Uterus (tissue), 4 donors: ENCODE data around the gene DTD2. TPM values are rescaled to one million over a fixed set of nuclear protein-coding genes. Genes with fewer than 3 reads are reported as not detected.
"Not testable (repeated sequence)": the region's sequence is repeated elsewhere in the genome, so short reads cannot be mapped to it uniquely, and the experiment has no call there.

Experiments used
- DNase-seq, 2 donors: peaks; one replicate each; pipeline ENCODE4 v3.0.0-alpha.2; 2019 to 2020
- H3K27ac ChIP-seq, 2 donors: fragments of 200-600 bp; sonication (generic); 1 replicate in 1 of 2; 2 replicates in 1 of 2; pipeline ENCODE4 v1.5.1; 2016 to 2018
- H3K27me3 ChIP-seq, 2 donors: fragments of 200-600 bp; sonication (generic); one replicate each; pipeline ENCODE4 v1.5.1; 2018 to 2019; ENCODE audit warnings: control low read depth in 1 of 2
- H3K36me3 ChIP-seq, 2 donors: fragments of 200-600 bp; sonication (generic); one replicate each; pipeline ENCODE4 v1.5.1; 2019; ENCODE audit warnings: control low read depth in 1 of 2
- H3K4me1 ChIP-seq, 2 donors: fragments of 200-600 bp; sonication (generic); one replicate each; pipeline ENCODE4 v1.5.1; 2018 to 2019; ENCODE audit warnings: control low read depth in 1 of 2
- H3K4me3 ChIP-seq, 2 donors: fragments of 200-600 bp; sonication (generic); 1 replicate in 1 of 2; 2 replicates in 1 of 2; pipeline ENCODE4 v1.5.1; 2018 to 2019; ENCODE audit warnings: mild to moderate bottlenecking in 1 of 2
- H3K9me3 ChIP-seq, 2 donors: fragments of 200-600 bp; sonication (generic); one replicate each; pipeline ENCODE4 v1.5.1; 2019; ENCODE audit warnings: control low read depth in 1 of 2
- CTCF ChIP-seq, 4 experiments: fragments of 200-600 bp in 2 of 4; fragments of 450-650 bp in 2 of 4; sonication (generic) in 2 of 4; IDR thresholded peaks; one replicate each; pipeline ENCODE4 v1.5.1; 2016 to 2019; ENCODE audit warnings: antibody characterized with exemption in 4 of 4, mild to moderate bottlenecking in 2 of 4, moderate library complexity in 1 of 4
- POLR2A ChIP-seq, 2 donors: fragments of 450-650 bp; IDR thresholded peaks; one replicate each; pipeline ENCODE4 v1.6.1; 2016; ENCODE audit warnings: antibody characterized with exemption in 2 of 2, mild to moderate bottlenecking in 1 of 2, moderate library complexity in 1 of 2
- intact Hi-C: fragments of 100-400 bp; cut with DNase I; formaldehyde crosslinking; loops from one replicate; pipeline ENCODE4 v1.15.1; 2023; ENCODE audit warnings: low total_unique reads
- total RNA-seq, 4 donors: library from RNA; depleted of rRNA in 3 of 4; stranded (reverse); fragments of >200 nt in 3 of 4; gene quantifications; one replicate each; pipeline versions ENCODE4 v1.1.0 to v1.2.4, GENCODE V29; 2014 to 2023
- donor health status: DM: yes; HTN: yes; CAD: no.

DTD2 gene
- total RNA-seq, 4 donors from 2014 or later = 8.2 to 88.2 (median 36.3) TPM

GRCh38 chr14:31477248-31477647 is 19.9 kb upstream of the DTD2 start:
- intact Hi-C loops = no loop called here
- no peak overlapping the region for H3K27ac ChIP-seq
- no peak for DNase-seq
- H3K4me1 ChIP-seq = no peaks in the 10 kb centered on the region
- H3K9me3 ChIP-seq = no peaks in the 10 kb centered on the region
- H3K4me3 ChIP-seq = no peak overlapping the region
- H3K36me3 ChIP-seq = no peaks in the 10 kb centered on the region
- no peaks in the 10 kb centered on the region for H3K27me3 ChIP-seq
- TF ChIP-seq POLR2A (IDR thresholded peaks at IDR 0.05) (no peak), CTCF (IDR thresholded peaks at IDR 0.05) (no peak)

GRCh38 chr14:31476131-31476866 is 19.0 kb upstream of the DTD2 start:
- H3K27me3 ChIP-seq = no peaks in the 10 kb centered on the region
- H3K4me3 ChIP-seq = no peak overlapping the region
- H3K36me3 ChIP-seq = no peaks in the 10 kb centered on the region
- H3K4me1 ChIP-seq = no peaks in the 10 kb centered on the region
- no peak overlapping the region for H3K27ac ChIP-seq
- DNase-seq = no peak
- no peak for TF ChIP-seq POLR2A (IDR thresholded peaks at IDR 0.05)
- TF ChIP-seq CTCF (IDR thresholded peaks at IDR 0.05) = no peak
- H3K9me3 ChIP-seq = no peaks in the 10 kb centered on the region
- intact Hi-C loops = no loop called here

DNA sequence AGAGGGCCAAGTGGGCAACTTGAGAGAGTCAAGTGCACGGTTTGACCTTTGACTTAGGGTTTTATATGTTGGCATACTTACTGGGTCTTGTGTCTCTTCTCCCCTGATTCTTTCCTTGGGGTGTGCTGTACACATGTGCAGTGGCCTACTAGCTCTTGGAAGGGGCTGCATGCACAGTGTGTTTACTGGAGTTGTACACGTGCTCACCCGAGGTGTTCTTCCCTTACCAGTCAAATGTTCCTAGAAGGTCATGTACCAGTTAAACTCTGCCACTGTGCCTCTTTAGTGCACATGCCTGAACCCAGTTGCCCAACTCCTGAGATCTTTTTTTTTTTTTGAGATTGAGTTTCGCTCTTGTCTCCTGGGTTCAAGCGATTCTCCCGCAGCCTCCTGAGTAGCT is 9.2 kb upstream of the DTD2 start:
- H3K27me3 ChIP-seq = no peaks in the 10 kb centered on the region

GRCh38 chr14:31465111-31465510 is 7.8 kb upstream of the DTD2 start:
- Histone ChIP-seq H3K9me3 (no peaks in the 10 kb centered on the region), H3K36me3 (no peaks in the 10 kb centered on the region), H3K27me3 (no peaks in the 10 kb centered on the region), H3K27ac (no peak overlapping the region), H3K4me1 (no peaks in the 10 kb centered on the region), H3K4me3 (no peak overlapping the region)
- DNase-seq = no peak
- TF ChIP-seq POLR2A (IDR thresholded peaks at IDR 0.05) (no peak), CTCF (IDR thresholded peaks at IDR 0.05) (no peak)
- intact Hi-C loops = no loop called here

More for the DNA sequence above, 9.2 kb upstream of the DTD2 start:
- Histone ChIP-seq H3K27ac (no peak overlapping the region), H3K4me1 (no peaks in the 10 kb centered on the region), H3K9me3 (no peaks in the 10 kb centered on the region), H3K4me3 (no peak overlapping the region), H3K36me3 (no peaks in the 10 kb centered on the region)
- intact Hi-C loops = no loop called here
- TF ChIP-seq CTCF (IDR thresholded peaks at IDR 0.05) (no peak), POLR2A (IDR thresholded peaks at IDR 0.05) (no peak)
- DNase-seq = no peak

- H3K9me3 ChIP-seq, intact Hi-C loops: not testable (repeated sequence)
Measured at GRCh38 chr14:31462450-31462849, 5.1 kb upstream of the DTD2 start.

More at GRCh38 chr14:31462450-31462849, 5.1 kb upstream of the DTD2 start:
- H3K27ac ChIP-seq, DNase-seq, H3K27me3 ChIP-seq, H3K36me3 ChIP-seq, H3K4me3 ChIP-seq, H3K4me1 ChIP-seq: not testable (repeated sequence)
